Pancreas (tissue), 10 donors: ENCODE results near the gene TP53TG3D. TPM values are rescaled to one million over a fixed set of nuclear protein-coding genes. Genes with fewer than 3 reads are reported as not detected.
"Not testable (repeated sequence)": the region's sequence is repeated elsewhere in the genome, so short reads cannot be mapped to it uniquely, and the experiment has no call there.

Experiments used
- ATAC-seq, 4 donors: fragments of 200-7000 bp; cut with Tn5 transposase; one replicate each; pipeline versions ENCODE4 v1.8.0 to v1.9.1; 2020; ENCODE audit warnings: mild to moderate bottlenecking in 4 of 4, moderate library complexity in 4 of 4
- DNase-seq, 6 donors: peaks; one replicate each; pipeline ENCODE4 v3.0.0-alpha.2; 2020
- FAIRE-seq: peaks from 2 replicates; lab custom pipeline; 2012; peaks lifted over from hg19 to GRCh38; lab: Jason Lieb, UNC
- H3K27ac ChIP-seq, 4 donors: fragments of 200-600 bp; sonication (generic); 1 replicate in 3 of 4; 2 replicates in 1 of 4; pipeline versions ENCODE4 v1.5.0 to v1.8.0; 2020
- H3K27me3 ChIP-seq, 4 donors: fragments of 200-600 bp; one replicate each; pipeline ENCODE4 v1.8.0; 2021
- H3K36me3 ChIP-seq, 3 donors: fragments of 200-600 bp; sonication (generic) in 1 of 3; one replicate each; pipeline versions ENCODE4 v1.5.0 to v1.8.0; 2020 to 2021
- H3K4me1 ChIP-seq, 3 donors: fragments of 200-600 bp; one replicate each; pipeline ENCODE4 v1.8.0; 2021
- H3K4me3 ChIP-seq, 4 donors: fragments of 200-600 bp; sonication (generic) in 2 of 4; one replicate each; pipeline versions ENCODE4 v1.5.0 to v1.8.0; 2020 to 2021
- H3K9me3 ChIP-seq, 4 donors: fragments of 200-600 bp; one replicate each; pipeline ENCODE4 v1.8.0; 2021
- WGBS, 2 donors: extraction: QIAGEN DNeasy Blood & Tissue Kit; methylation state at CpG; one replicate each; pipeline ENCODE4 v1.1.7; 2013; 5-methylcytosine and 5-hydroxymethylcytosine counted together
- intact Hi-C, 3 donors: fragments of 100-400 bp; cut with DNase I; formaldehyde crosslinking; loops; one replicate each; pipeline versions ENCODE4 v1.11.1 to v1.14.2; 2022
- polyA plus RNA-seq, 2 donors: library from polyadenylated mRNA; stranded (reverse); fragments of 200-250 nt; gene quantifications; one replicate each; pipeline ENCODE4 v1.2.3, GENCODE V29; 2013
- total RNA-seq, 6 donors: library from RNA; stranded (reverse); fragmentation: NEBNext Ultra II Directional in 4 of 6; extraction: Animal tissue kit (Norgen Biotek cat#: 25700) in 4 of 6; gene quantifications; one replicate each; pipeline versions ENCODE4 v1.2.1 to v1.2.4, GENCODE V29; 2021 to 2023
- donor health status: healthy with polysubstance abuse.
- donor health status: DM: no; HTN: no; CAD: no; lungs with moderate emphysema.
- donor health status: DM: no; HTN: no; CAD: no.
- donor health status: control.
- donor health status: control.
- donor health status: Bipolar disorder and iron deficiency.
- donor health status: DM: yes; HTN: yes; CAD: no.
- donor health status: DM: no; HTN: no; CAD: no.
- donor health status: DM: no; HTN: no; CAD: no.
- donor health status: DM: yes; HTN: yes; CAD: no.

The TP53TG3D gene
- total RNA-seq (under 1 TPM in 1 of 6 donors, not detected in 5; 0.43 TPM), polyA plus RNA-seq (under 1 TPM; 0.30 to 0.61 TPM)

DNA sequence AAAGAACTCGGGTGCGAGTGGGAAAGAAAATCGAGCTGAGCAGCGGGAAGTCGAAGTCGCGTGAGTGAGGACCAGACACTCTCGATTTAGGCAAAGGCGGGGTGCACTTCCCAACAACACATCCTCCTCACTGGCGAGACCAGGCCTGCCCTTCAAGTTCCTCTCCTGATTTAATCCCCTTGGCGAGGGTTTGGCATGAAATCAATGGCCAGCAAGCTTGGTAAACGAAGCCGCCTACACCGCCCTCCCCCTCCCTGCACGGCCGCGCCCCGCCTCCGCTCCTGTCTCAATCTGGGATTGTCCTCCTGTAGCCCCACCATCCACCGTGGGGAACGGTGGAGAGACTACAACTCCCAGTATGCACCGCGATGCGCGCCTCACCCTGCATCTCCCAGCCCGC, at the start of gene TP53TG3D:
Gene TP53TG3D (plus strand): TSS at position 301 of the 400 bp plus-strand sequence. CDS start 68 bp downstream, at position 369.
- H3K9me3 ChIP-seq, H3K4me1 ChIP-seq, FAIRE-seq, DNase-seq, intact Hi-C loops, H3K27ac ChIP-seq, H3K27me3 ChIP-seq, ATAC-seq, H3K4me3 ChIP-seq, H3K36me3 ChIP-seq: not testable (repeated sequence)
- 30 to 35% methylated on average over 8 to 9 of the region's 26 CpGs for WGBS, 2 donors

GRCh38 chr16:32253507-32253906, 421 bp downstream of the TP53TG3D start:
- H3K4me1 ChIP-seq, H3K27ac ChIP-seq, H3K36me3 ChIP-seq, ATAC-seq, H3K4me3 ChIP-seq, H3K9me3 ChIP-seq, intact Hi-C loops, H3K27me3 ChIP-seq, FAIRE-seq: not testable (repeated sequence)
- WGBS, 2 donors: 5 to 11% methylated on average over 4 to 10 of the region's 20 CpGs
- peak in 3 of 6 donors; percentile 16 to 26 (median 25) for DNase-seq

DNA sequence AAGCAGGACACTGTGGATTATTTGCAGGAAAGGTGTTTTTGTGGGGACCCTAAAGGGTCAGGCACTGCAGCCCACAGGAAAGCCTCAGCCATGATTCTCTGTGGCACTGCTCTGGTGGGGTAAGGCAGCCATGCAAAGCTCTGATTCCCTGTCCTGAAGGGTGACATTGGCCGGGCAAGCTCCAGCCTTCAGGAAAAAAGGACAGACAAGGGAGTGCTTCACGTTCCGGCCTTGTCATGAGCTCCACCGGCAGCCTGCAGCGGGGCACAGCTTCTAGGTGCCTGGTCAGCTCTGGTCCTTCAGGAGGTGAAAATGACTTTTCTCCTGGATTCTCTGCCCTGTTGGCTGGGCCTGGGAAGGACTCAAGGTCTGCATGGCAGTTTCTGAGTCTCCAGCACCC, 8.4 kb downstream of the TP53TG3D start:
- peak in 1 of 6 donors; percentile 14 for DNase-seq
- intact Hi-C loops, H3K27ac ChIP-seq, ATAC-seq, H3K4me3 ChIP-seq, H3K4me1 ChIP-seq, FAIRE-seq, H3K36me3 ChIP-seq, H3K9me3 ChIP-seq, H3K27me3 ChIP-seq: not testable (repeated sequence)
- 75 to 84% methylated on average over 5 of the region's 5 CpGs for WGBS, 2 donors

GRCh38 chr16:32263552-32263951, 10.5 kb downstream of the TP53TG3D start:
- H3K27me3 ChIP-seq, FAIRE-seq, H3K27ac ChIP-seq, H3K36me3 ChIP-seq, H3K9me3 ChIP-seq, ATAC-seq, intact Hi-C loops, H3K4me3 ChIP-seq, H3K4me1 ChIP-seq: not testable (repeated sequence)
- peak in 1 of 6 donors; percentile 8 for DNase-seq
- 67 to 79% methylated on average over 9 to 10 of the region's 10 CpGs for WGBS, 2 donors

DNA sequence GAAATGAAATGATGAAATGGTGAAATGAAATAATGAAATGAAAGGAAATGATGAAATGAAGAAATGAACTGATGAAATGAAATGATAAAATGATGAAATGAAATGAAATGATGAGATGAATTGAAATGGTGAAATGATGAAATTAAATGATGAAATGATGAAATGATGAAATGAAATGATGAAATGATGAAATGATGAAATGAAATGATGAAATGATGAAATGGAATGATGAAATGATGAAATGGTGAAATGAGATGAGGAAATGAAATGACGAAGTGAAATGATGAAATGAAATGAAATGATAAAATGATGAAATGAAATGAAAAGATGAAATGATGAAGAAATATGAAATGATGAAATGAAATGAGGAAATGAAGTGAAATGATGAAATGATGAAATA, 28.8 kb downstream of the TP53TG3D start:
- DNase-seq, H3K4me3 ChIP-seq, H3K36me3 ChIP-seq, H3K9me3 ChIP-seq, ATAC-seq, H3K4me1 ChIP-seq, H3K27me3 ChIP-seq, H3K27ac ChIP-seq, intact Hi-C loops: not testable (repeated sequence)
- peak; percentile 93 for FAIRE-seq
- WGBS, 2 donors: 47 to 81% methylated on average over 1 of the region's 1 CpG

- H3K9me3 ChIP-seq, DNase-seq, intact Hi-C loops, H3K4me1 ChIP-seq, ATAC-seq, H3K4me3 ChIP-seq, FAIRE-seq, H3K27ac ChIP-seq, H3K36me3 ChIP-seq, H3K27me3 ChIP-seq: not testable (repeated sequence)
Measured at GRCh38 chr16:32283024-32283423, 29.9 kb downstream of the TP53TG3D start.

DNA sequence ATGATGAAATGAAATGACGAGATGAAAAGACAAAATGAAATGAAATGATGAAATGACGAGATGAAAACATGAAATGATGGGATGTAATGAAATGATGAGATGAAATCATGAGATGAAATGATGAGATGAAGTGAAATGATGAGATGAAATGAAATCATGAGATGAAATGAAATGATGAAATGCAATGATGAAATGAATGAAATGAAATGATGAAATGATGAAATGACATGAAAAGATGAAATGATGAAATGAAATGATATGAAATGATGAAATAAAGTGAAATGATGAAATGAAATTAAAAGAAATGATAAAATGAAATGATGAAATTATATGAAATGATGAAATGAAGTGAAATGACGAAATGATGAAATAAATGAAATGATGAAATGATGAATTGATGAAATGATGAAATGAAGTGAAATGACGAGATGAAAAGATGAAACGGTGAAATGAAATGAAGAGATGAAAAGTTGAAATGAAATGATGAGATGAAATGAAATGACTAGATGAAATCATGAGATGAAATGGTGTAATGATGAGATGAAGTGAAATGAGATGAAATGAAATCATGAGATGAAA, 30.9 kb downstream of the TP53TG3D start:
- 59 to 62% methylated on average over 5 of the region's 5 CpGs for WGBS, 2 donors
- H3K27ac ChIP-seq, H3K4me1 ChIP-seq, ATAC-seq, intact Hi-C loops, H3K9me3 ChIP-seq, H3K36me3 ChIP-seq, FAIRE-seq, H3K4me3 ChIP-seq, DNase-seq, H3K27me3 ChIP-seq: not testable (repeated sequence)

DNA sequence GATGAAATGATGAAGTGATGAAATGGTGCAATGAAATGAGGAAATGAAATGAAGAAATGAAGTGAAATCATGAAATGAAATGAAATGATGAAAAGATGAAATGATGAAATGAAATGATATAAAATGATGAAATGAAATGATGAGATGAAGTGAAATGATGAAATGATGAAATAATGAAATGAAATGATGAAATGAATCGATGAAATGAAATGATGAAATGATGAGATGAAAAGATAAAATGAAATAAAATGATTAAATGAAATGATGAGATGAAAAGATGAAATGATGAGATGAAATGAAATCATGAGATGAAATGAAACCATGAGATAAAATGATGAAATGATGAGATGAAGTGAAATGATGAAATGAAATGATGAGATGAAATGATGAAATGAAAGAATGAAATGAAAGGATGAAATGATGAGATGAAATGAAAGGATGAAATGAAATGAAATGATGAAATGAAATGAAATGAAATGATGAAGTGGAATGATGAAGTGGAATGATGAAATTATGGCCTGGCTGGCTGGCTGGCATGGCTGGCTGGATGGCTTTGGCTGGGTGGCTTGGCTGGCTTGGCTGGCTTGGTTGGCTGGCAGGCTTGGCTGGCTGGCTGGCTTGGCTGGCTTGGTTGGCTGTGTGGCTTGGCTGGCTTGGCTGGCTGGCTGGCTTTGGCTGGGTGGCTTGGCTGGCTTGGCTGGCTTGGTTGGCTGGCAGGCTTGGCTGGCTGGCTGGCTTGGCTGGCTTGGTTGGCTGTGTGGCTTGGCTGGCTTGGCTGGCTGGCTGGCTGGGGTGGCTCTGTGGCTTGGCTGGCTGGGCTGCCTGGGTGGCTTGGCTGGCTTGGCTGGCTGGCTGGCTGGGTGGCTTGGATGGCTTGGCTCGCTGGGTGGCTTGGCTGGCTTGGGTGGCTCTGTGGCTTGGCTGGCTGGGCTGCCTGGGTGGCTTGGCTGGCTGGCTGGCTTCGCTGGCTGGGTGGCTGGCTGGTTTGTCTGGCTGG, 32.0 kb downstream of the TP53TG3D start:
- H3K27me3 ChIP-seq, ATAC-seq, H3K27ac ChIP-seq, intact Hi-C loops, H3K4me3 ChIP-seq, H3K36me3 ChIP-seq, H3K4me1 ChIP-seq, H3K9me3 ChIP-seq: not testable (repeated sequence)
- DNase-seq: peak in 3 of 6 donors; percentile 24 to 91 (median 50)
- WGBS, 2 donors: 36 to 48% methylated on average over 3 of the region's 3 CpGs
- FAIRE-seq: peak; percentile 51

DNA sequence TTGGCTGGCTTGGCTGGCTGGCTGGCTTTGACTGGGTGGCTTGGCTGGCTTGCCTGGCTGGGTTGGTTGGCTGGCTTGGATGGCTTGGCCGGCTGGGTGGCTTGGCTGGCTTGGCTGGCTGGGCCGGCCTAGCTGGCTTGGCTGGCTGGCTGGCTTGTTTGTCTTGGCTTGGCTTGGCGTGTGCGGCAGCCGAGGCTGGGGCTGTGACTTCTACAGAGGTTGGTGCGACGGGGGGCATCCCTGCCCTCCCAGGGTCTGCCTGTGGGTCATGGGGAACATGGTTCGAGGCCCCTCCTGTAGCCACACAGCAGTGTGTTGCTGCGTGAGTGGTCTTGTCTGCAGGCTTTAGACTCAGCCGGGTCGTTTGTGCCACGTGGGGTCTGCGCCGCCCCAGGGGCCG, 33.1 kb downstream of the TP53TG3D start:
- H3K36me3 ChIP-seq, ATAC-seq, H3K4me1 ChIP-seq, FAIRE-seq, H3K27me3 ChIP-seq, H3K9me3 ChIP-seq, intact Hi-C loops, H3K4me3 ChIP-seq, H3K27ac ChIP-seq: not testable (repeated sequence)
- 72 to 76% methylated on average over 7 to 8 of the region's 15 CpGs for WGBS, 2 donors
- DNase-seq: peak in 2 of 6 donors; percentile 32 to 39

- 62 to 70% methylated on average over 13 of the region's 15 CpGs for WGBS, 2 donors
- H3K36me3 ChIP-seq, H3K27ac ChIP-seq, H3K4me1 ChIP-seq, H3K4me3 ChIP-seq, FAIRE-seq, ATAC-seq, H3K9me3 ChIP-seq, H3K27me3 ChIP-seq, intact Hi-C loops: not testable (repeated sequence)
- peak in 2 of 6 donors; percentile 3 to 48 for DNase-seq
Measured at GRCh38 chr16:32287743-32288142, 34.7 kb downstream of the TP53TG3D start.

- 74 to 82% methylated on average over 6 to 7 of the region's 16 CpGs for WGBS, 2 donors
- intact Hi-C loops, H3K9me3 ChIP-seq, H3K4me1 ChIP-seq, FAIRE-seq, H3K27ac ChIP-seq, H3K36me3 ChIP-seq, H3K27me3 ChIP-seq, ATAC-seq, H3K4me3 ChIP-seq: not testable (repeated sequence)
- DNase-seq: peak in 1 of 6 donors; percentile 30
Measured at GRCh38 chr16:32289197-32289596, 36.1 kb downstream of the TP53TG3D start.

DNA sequence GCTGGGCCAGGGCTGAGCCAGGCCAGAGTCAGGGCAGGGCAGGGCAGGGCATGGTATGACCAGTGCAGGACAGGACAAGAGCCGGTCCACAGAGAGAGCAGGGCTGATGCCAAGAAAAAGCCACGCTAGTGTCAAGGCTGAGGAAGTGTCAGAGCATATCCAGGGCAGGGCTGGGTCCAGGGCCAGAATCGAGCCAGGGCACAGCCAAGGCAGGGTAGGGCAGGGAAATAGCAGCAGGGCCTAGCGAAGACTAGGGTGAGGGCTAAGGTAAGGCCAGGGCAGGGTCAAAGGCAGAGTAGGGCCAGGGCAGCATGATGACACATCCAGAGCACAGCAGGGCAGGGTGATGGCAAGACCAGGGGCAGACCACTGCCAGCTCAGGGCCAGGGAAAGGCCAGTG, 49.7 kb downstream of the TP53TG3D start:
- ATAC-seq, H3K27me3 ChIP-seq, H3K9me3 ChIP-seq, H3K36me3 ChIP-seq, FAIRE-seq, H3K4me1 ChIP-seq, DNase-seq, intact Hi-C loops, H3K27ac ChIP-seq, H3K4me3 ChIP-seq: not testable (repeated sequence)
- no CpG with 5 or more reads among the region's 4 CpGs for WGBS, 2 donors
